HepG2 (cell line): Measurements from ENCODE around the gene ATF6. TPM values are rescaled to one million over a fixed set of nuclear protein-coding genes. Genes with fewer than 3 reads are reported as not detected.

ENCODE experiments used
- ATAC-seq: fragments of 200-7000 bp; cut with Tn5 transposase; 3 replicates; pipeline ENCODE4 v1.9.1; 2020; ENCODE audit warnings: mild to moderate bottlenecking, moderate library complexity
- BruUV-seq: library from RNA; stranded (reverse); fragments of 400-500 nt; replicated peaks from 2 replicates; lab custom pipeline; 2021; lab: Mats Ljungman, UMichigan
- CTCF ChIA-PET: fragments of 300-600 bp; formaldehyde crosslinking; extraction: SDS; loops from one replicate; lab custom pipeline; 2021; ENCODE audit warnings: low total read pairs, inconsistent platforms, low intra/inter-chr PET ratio; lab: Yijun Ruan, JAX
- POLR2A ChIA-PET: fragments of 350-600 bp; sonication (Branson Sonifier 250); formaldehyde crosslinking; loops from one replicate; lab custom pipeline; 2020; ENCODE audit warnings: antibody characterized with exemption, inconsistent platforms; lab: Yijun Ruan, JAX
- DNase-seq: peaks from one replicate; pipeline ENCODE4 v3.0.0-alpha.2; 2015; ENCODE audit warnings: low spot score
- FAIRE-seq: peaks from 3 replicates; lab custom pipeline; 2011; peaks lifted over from hg19 to GRCh38; lab: Jason Lieb, UNC
- H2AFZ ChIP-seq: one replicate; pipeline ENCODE4 v1.6.1; 2011; ENCODE audit warnings: low read length, inconsistent platforms
- H3K27ac ChIP-seq: fragments of 300-600 bp; 3 replicates; pipeline ENCODE4 v1.8.0; 2011; ENCODE audit warnings: mixed run types, mild to moderate bottlenecking, mixed read lengths, low read length, inconsistent platforms; ENCODE audit not compliant: insufficient read depth; ENCODE audit errors: extremely low read length
- H3K27me3 ChIP-seq, 2 experiments: fragments of 200-600 bp in 1 of 2; 2 replicates in 1 of 2; 3 replicates in 1 of 2; pipeline versions ENCODE4 v1.6.0 to v1.8.0; 2011; ENCODE audit warnings: low read length in 2 of 2, mild to moderate bottlenecking in 2 of 2, moderate library complexity in 2 of 2, inconsistent platforms in 1 of 2; ENCODE audit not compliant: insufficient read depth in 2 of 2, control insufficient read depth in 1 of 2
- H3K36me3 ChIP-seq, 2 experiments: fragments of 200-600 bp in 1 of 2; replicated peaks in 1 of 2; 2 replicates in 1 of 2; 3 replicates in 1 of 2; pipeline versions ENCODE4 v1.5.1 to v1.8.0; 2011; ENCODE audit warnings: low read length in 2 of 2, inconsistent platforms in 1 of 2; ENCODE audit not compliant: insufficient read depth in 2 of 2, control insufficient read depth in 1 of 2
- H3K4me1 ChIP-seq: 2 replicates; pipeline ENCODE4 v1.5.1; 2012; ENCODE audit warnings: low read length, inconsistent platforms; ENCODE audit not compliant: insufficient read depth
- H3K4me2 ChIP-seq: 2 replicates; pipeline ENCODE4 v1.6.0; 2011; ENCODE audit warnings: low read depth, low read length, inconsistent platforms
- H3K4me3 ChIP-seq, 3 experiments: fragments of 200-600 bp in 1 of 3; sonication (generic), shearing (Covaris generic) in 1 of 3; replicated peaks in 1 of 3; 2 replicates each; pipeline ENCODE4 v1.5.1; 2011 to 2016; ENCODE audit warnings: low read length in 3 of 3, inconsistent platforms in 2 of 3, low read depth in 2 of 3, mild to moderate bottlenecking in 2 of 3, control low read depth in 1 of 3, mixed read lengths in 1 of 3; ENCODE audit not compliant: insufficient read depth in 1 of 3
- H3K79me2 ChIP-seq: one replicate; pipeline ENCODE4 v1.6.1; 2011; ENCODE audit warnings: low read length, inconsistent platforms; ENCODE audit not compliant: insufficient read depth
- H3K9ac ChIP-seq: 2 replicates; pipeline ENCODE4 v1.6.0; 2011; ENCODE audit warnings: mild to moderate bottlenecking, low read depth, low read length, inconsistent platforms; ENCODE audit not compliant: insufficient read depth
- H3K9me3 ChIP-seq: 2 replicates; pipeline ENCODE4 v1.5.1; 2012; ENCODE audit warnings: mild to moderate bottlenecking, low read length
- H4K20me1 ChIP-seq: 2 replicates; pipeline ENCODE4 v1.6.0; 2011; ENCODE audit warnings: inconsistent platforms, mild to moderate bottlenecking, low read length, moderate library complexity; ENCODE audit not compliant: insufficient read depth
- DBP ChIP-seq: sonication (generic); formaldehyde crosslinking; IDR thresholded peaks from 2 replicates; pipeline ENCODE4 v1.4.0; 2020; ENCODE audit warnings: missing genetic modification reagents; ENCODE audit errors: not compliant biosample characterization
- DMTF1 ChIP-seq: sonication (generic); formaldehyde crosslinking; IDR thresholded peaks from 2 replicates; pipeline ENCODE4 v1.4.0; 2020; ENCODE audit warnings: mild to moderate bottlenecking, missing genetic modification reagents
- KMT2B ChIP-seq: IDR thresholded peaks from 2 replicates; pipeline ENCODE4 v1.6.1; 2016; ENCODE audit warnings: missing genetic modification reagents, missing compliant biosample characterization
- RFX5 ChIP-seq: IDR thresholded peaks from 2 replicates; pipeline ENCODE4 v1.6.1; 2011; ENCODE audit warnings: low read depth, low read length, improper control_type of control experiment
- TRIM24 ChIP-seq: sonication (generic); formaldehyde crosslinking; IDR thresholded peaks from 2 replicates; pipeline ENCODE4 v1.8.0; 2022; ENCODE audit warnings: mild to moderate bottlenecking, missing genetic modification reagents
- ZNF18 ChIP-seq: sonication (generic); formaldehyde crosslinking; IDR thresholded peaks from 2 replicates; pipeline ENCODE4 v1.8.0; 2022; ENCODE audit warnings: mild to moderate bottlenecking, missing genetic modification reagents; ENCODE audit not compliant: insufficient replicate concordance
- ZNF407 ChIP-seq: sonication (generic); formaldehyde crosslinking; IDR thresholded peaks from one replicate; pipeline ENCODE4 v1.5.1; 2020; ENCODE audit warnings: mild to moderate bottlenecking, missing genetic modification reagents; ENCODE audit errors: not compliant biosample characterization
- WGBS: methylation state at CpG from one replicate; pipeline ENCODE4 v1.1.6; 2017; ENCODE audit warnings: low lambda C conversion rate; 5-methylcytosine and 5-hydroxymethylcytosine counted together
- in situ Hi-C: cut with HindIII; loops from 2 replicates; pipeline ENCODE4 v1.10.0; 2017; ENCODE audit warnings: low pct_unique_long_range_greater_than_20kb; ENCODE audit not compliant: extremely low pct_ligation_motif_present
- intact Hi-C: fragments of 100-400 bp; cut with micrococcal nuclease; formaldehyde crosslinking; loops from one replicate; pipeline ENCODE4 v1.10.0; 2022; ENCODE audit not compliant: unreplicated experiment
- polyA plus RNA-seq, 8 experiments: library from polyadenylated mRNA; depleted of rRNA in 3 of 8; stranded (reverse) in 7 of 8; unstranded in 1 of 8; fragments of >200 nt; fragmentation: Illumina TruSeq in 4 of 8; extraction: Trizol in 4 of 8; gene quantifications; 2 replicates each; pipeline versions ENCODE4 v1.2.1 to v1.2.3, GENCODE V29; 2011 to 2016; ENCODE audit warnings: low read depth in 4 of 8, missing spikeins in 1 of 8, mixed read lengths in 1 of 8; ENCODE audit not compliant: insufficient read depth in 1 of 8
- total RNA-seq, 5 experiments: library from RNA; depleted of rRNA; stranded (reverse); fragments of >200 nt; fragmentation: Illumina TruSeq; extraction: Trizol; gene quantifications; 2 replicates each; pipeline ENCODE4 v1.2.3, GENCODE V29; 2016; ENCODE audit warnings: low read depth in 1 of 5

The ATF6 gene
- total and polyA plus RNA-seq, 2 of the 13 experiments (the other 11 are each of a cell fraction or from before 2014, with no cell fraction given) = 13.2 to 14.5 TPM

DNA sequence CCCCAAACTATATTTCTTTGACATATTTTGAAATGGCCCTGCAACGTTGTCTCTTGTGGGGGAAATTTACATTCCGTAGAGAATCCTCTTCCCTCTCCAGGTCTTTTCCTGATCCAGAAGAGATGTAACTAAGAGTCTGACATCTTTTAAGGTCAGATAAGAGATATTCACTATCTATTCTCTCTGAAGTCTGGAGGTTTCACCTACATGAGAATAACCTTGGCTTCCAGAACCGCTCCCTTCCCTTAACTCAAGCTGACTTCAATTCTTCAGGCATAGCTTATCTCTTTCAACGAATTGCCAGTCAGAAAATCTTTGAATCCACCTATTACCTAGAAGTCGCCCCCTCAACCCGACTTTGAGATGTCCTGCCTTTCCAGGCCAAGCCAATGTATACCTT is 34.9 kb upstream of the ATF6 start (continued):
- TF ChIP-seq DMTF1 (CRISPR knock-in tag) = no peak
- TF ChIP-seq DBP (CRISPR knock-in tag) = no peak
- TF ChIP-seq TRIM24 (CRISPR knock-in tag) = no peak

DNA sequence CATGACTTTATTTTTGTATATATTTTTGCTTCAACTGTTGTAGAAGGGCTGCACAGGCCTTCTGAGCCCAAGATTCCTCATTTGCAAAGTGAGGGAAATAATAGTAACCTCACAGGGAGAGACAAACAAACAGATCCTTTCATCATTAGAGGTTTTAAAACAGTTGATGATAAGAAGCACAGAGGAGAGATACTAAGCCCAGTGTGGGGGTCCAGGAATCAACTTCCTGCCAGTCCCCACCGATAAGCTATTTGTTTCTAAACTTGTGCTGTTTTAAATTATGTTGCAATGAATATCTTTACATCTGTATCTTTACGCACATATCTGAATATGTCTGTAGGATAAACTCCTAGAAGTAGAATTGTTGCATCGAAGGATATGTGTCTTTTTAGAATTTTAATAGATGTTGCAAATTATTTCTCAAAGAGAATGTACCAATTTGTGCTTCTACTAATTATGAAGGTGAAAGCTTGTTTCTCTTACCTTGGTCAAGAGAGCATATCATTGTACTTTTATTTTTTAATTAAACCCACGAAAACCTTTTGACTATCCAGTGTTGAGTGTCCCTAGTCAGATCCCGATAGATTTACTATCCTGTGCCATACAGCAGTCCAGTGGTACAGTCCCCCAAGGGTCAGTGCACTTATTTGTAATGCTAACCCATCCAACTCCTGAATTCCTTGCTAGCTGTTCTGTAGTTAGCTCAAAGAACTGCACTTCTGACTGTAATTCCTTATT is 34.0 kb upstream of the ATF6 start:
- no peaks in the 10 kb centered on the region for H3K9me3 ChIP-seq
- no peaks in the 10 kb centered on the region for H4K20me1 ChIP-seq
- FAIRE-seq (no peak), DNase-seq (no peak), ATAC-seq (no peak)
- 22% methylated on average over 5 of the region's 5 CpGs for WGBS
- no peaks in the 10 kb centered on the region for H3K79me2 ChIP-seq
- H3K4me2 ChIP-seq = no peak overlapping the region
- ChIA-PET POLR2A (no interaction called here), CTCF (no interaction called here)
- H2AFZ ChIP-seq = no peak overlapping the region
- H3K9ac ChIP-seq = no peak overlapping the region
- no peak overlapping the region for H3K4me3 ChIP-seq
- no TSS peak for BruUV-seq
- H3K4me1 ChIP-seq = peaks cover 12% of the 10 kb centered on the region
- peaks cover 0 to 30% of the 10 kb centered on the region in 2 experiments; a peak in 2 of 5 replicates for H3K27me3 ChIP-seq
- intact Hi-C loops = no loop called here
- in situ Hi-C loops = no loop called here
- H3K36me3 ChIP-seq = no peaks in the 10 kb centered on the region
- H3K27ac ChIP-seq = no peak overlapping the region
- TF ChIP-seq ZNF18 (CRISPR knock-in tag) (no peak), RFX5 (no peak), KMT2B (CRISPR knock-in tag) (no peak), ZNF407 (CRISPR knock-in tag) (no peak)
